Muscle of leg (tissue), 11 donors: ENCODE results near the gene ADGRL3. TPM values are rescaled to one million over a fixed set of nuclear protein-coding genes. Genes with fewer than 3 reads are reported as not detected.

Experiments used
- DNase-seq: peaks from one replicate; pipeline ENCODE4 v3.0.0; 2013
- H3K27ac ChIP-seq: one replicate; pipeline ENCODE4 v1.5.1; 2013; ENCODE audit warnings: mild to moderate bottlenecking, low read length, control low read depth
- H3K27me3 ChIP-seq: one replicate; pipeline ENCODE4 v1.6.1; 2013; ENCODE audit warnings: low read length; ENCODE audit not compliant: control insufficient read depth, insufficient read depth
- H3K36me3 ChIP-seq: one replicate; pipeline ENCODE4 v1.6.1; 2013; ENCODE audit warnings: low read length; ENCODE audit not compliant: control insufficient read depth, insufficient read depth
- H3K4me1 ChIP-seq: one replicate; pipeline ENCODE4 v1.6.1; 2013; ENCODE audit warnings: low read length; ENCODE audit not compliant: control insufficient read depth, insufficient read depth
- H3K4me3 ChIP-seq: one replicate; pipeline ENCODE4 v1.5.1; 2013; ENCODE audit warnings: low read length, control low read depth
- H3K9me3 ChIP-seq: replicated peaks from 2 replicates; pipeline ENCODE4 v1.6.1; 2013; ENCODE audit warnings: low read depth, low read length; ENCODE audit not compliant: control insufficient read depth
- WGBS: methylation state at CpG from one replicate; pipeline ENCODE4 v1.1.5; 2013; ENCODE audit warnings: missing lambda C conversion rate; ENCODE audit not compliant: insufficient coverage; 5-methylcytosine and 5-hydroxymethylcytosine counted together
- polyA plus RNA-seq, 8 donors: library from polyadenylated mRNA; unstranded; fragments of 120-200 nt; gene quantifications; one replicate each; pipeline versions ENCODE4 v1.2.1 to v1.2.3, GENCODE V29; 2013; ENCODE audit warnings: inconsistent platforms in 1 of 8, low replicate concordance in 1 of 8; ENCODE audit not compliant: insufficient read length in 8 of 8, insufficient read depth in 1 of 8
- total RNA-seq: library from RNA; stranded (reverse); fragments of 120-200 nt; gene quantifications from one replicate; pipeline ENCODE4 v1.2.4, GENCODE V29; 2013

Gene ADGRL3
- total and polyA plus RNA-seq, 9 donors, result 11.8 to 40.7 (median 24.8) TPM

DNA sequence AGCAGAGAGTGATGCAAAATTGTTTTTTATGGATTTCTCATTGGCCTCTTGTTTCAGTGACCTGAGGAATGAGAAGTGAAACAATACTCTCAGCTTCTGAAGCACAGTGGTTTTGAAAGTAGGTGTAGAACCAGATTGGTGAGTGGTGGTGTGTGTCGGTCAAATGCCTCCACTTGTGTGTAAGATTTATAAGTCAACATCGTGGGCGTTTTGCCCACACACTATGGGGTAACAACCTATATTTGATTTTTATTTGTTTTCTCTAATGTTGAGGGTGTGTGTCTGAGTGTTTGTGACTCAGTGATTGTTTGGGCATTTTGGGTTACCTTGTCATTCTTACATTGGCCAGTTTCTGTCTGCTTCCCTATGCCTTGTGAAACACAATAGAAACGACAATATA lies 23.3 kb downstream of the ADGRL3 start:
- no peaks in the 10 kb centered on the region for H3K4me1 ChIP-seq
- no peaks in the 10 kb centered on the region for H3K27me3 ChIP-seq
- WGBS, result 100% methylated on average over 1 of the region's 4 CpGs
- no peaks in the 10 kb centered on the region for H3K36me3 ChIP-seq
- no peak for DNase-seq
- H3K9me3 ChIP-seq, result no peaks in the 10 kb centered on the region
- no peak overlapping the region for H3K4me3 ChIP-seq
- H3K27ac ChIP-seq, result no peak overlapping the region

DNA sequence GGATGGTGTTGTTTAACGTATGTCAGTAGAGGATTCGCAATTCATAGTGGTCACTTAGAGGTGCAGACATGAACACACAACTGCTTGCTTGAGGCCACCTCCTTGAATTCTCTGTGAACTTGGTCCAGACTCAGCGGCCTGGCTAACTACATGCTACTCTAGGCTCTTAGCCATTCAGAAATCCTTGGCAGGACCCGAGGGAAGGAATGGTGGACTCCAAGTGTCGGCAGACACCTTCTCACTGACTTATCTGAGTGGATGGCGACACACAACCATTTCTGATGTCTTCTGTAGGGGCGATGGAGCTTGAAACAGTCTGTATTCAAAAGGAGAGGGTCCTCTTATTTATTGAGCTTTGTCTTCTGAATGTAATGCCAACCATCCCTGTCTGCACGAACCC lies 24.4 kb downstream of the ADGRL3 start:
- no peaks in the 10 kb centered on the region for H3K36me3 ChIP-seq
- H3K9me3 ChIP-seq, result no peaks in the 10 kb centered on the region
- DNase-seq, result no peak
- WGBS, result 64% methylated on average over 4 of the region's 8 CpGs
- no peak overlapping the region for H3K27ac ChIP-seq
- no peak overlapping the region for H3K4me3 ChIP-seq
- H3K4me1 ChIP-seq, result no peaks in the 10 kb centered on the region
- no peaks in the 10 kb centered on the region for H3K27me3 ChIP-seq

DNA sequence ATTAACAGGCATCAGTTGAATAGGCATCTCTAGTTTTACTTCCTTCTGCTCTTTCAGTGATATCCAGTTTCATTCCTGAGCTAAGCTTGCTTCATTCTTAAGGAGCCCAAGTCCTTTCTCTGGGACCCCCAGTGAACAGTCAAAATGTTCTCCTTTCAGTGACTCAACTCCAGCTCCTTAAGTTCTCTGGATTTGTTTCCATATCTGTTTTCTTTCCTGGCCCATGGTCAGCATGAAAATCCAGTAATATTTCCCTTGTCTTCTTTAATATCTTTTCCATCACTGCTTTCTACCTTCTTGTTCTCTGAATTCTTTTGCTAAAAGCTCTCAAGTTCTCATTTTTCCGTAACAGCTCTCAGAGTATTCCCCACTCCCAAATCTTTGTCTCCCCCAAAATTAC lies 25.5 kb downstream of the ADGRL3 start:
- no peaks in the 10 kb centered on the region for H3K9me3 ChIP-seq
- H3K36me3 ChIP-seq, result no peaks in the 10 kb centered on the region
- H3K4me1 ChIP-seq, result no peaks in the 10 kb centered on the region
- no peak overlapping the region for H3K4me3 ChIP-seq
- H3K27me3 ChIP-seq, result no peaks in the 10 kb centered on the region
- H3K27ac ChIP-seq, result no peak overlapping the region
- no CpG with 5 or more reads among the region's 1 CpG for WGBS
- peak; percentile 72 for DNase-seq

DNA sequence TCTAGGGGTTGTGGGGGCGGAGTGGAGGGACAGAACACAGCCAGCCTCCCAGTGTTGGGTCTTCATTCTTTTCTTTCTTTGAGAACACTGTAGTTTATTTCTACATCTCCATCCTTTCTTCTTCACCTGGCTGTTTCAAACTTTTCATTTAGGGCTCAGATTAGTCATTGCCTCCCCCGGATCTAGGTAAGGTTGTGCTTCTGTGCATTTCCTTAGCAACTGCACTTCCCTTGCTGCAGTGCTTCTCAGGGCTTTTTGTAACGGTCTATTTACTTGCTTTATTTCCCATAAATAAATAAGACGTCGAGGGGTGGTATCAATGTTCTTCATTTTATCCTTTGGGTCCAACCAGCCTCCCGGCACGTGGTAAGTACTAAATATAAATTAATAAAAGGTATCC lies 31.3 kb downstream of the ADGRL3 start:
- H3K4me1 ChIP-seq, result no peaks in the 10 kb centered on the region
- H3K27ac ChIP-seq, result no peak overlapping the region
- no peaks in the 10 kb centered on the region for H3K36me3 ChIP-seq
- no peaks in the 10 kb centered on the region for H3K9me3 ChIP-seq
- H3K4me3 ChIP-seq, result no peak overlapping the region
- 67% methylated on average over 1 of the region's 7 CpGs for WGBS
- DNase-seq, result no peak
- H3K27me3 ChIP-seq, result no peaks in the 10 kb centered on the region

DNA sequence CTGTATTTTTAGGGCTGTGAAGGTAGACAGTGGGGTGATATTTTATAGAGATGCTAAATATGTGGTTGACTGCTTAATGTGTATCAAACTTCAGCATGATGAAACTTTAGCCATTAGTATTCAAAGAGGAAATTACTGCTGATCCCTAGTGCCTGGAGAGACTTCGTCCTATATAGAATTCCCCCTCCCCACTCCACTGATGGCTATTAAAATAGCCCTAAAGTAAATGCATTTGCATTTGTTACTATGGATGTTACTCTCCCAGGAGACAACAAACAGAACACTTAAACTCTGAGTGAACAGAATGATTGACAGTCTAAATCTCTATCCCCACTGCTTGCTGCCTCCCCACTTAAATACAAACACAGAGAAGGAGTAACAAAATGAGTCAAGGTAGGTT lies 39.1 kb downstream of the ADGRL3 start:
- DNase-seq, result peak; percentile 14
- H3K4me1 ChIP-seq, result no peaks in the 10 kb centered on the region
- no CpG with 5 or more reads among the region's 1 CpG for WGBS
- H3K36me3 ChIP-seq, result no peaks in the 10 kb centered on the region
- no peaks in the 10 kb centered on the region for H3K27me3 ChIP-seq
- no peaks in the 10 kb centered on the region for H3K9me3 ChIP-seq
- no peak overlapping the region for H3K27ac ChIP-seq
- no peak overlapping the region for H3K4me3 ChIP-seq

DNA sequence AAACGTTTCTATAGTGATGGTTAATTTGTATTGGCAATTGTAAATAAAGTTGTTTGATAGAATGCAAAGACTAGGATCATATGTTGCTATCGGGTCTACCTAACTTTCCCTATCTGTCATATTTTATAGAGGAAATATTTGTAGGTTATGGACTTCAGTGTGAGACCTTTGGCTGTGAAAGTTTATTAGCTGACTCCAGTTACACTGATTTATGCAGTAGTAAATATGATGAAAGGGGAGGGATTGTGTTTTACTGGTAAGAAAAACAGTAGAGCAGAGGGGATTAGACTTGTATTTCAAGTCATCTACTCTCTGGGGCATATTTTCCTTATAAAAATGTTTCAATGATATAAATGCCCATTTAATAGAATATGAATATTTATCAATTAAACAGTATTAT lies 43.8 kb downstream of the ADGRL3 start:
- Histone ChIP-seq H3K9me3 (no peaks in the 10 kb centered on the region), H3K27ac (no peak overlapping the region), H3K4me1 (peaks cover 3% of the 10 kb centered on the region), H3K27me3 (no peaks in the 10 kb centered on the region), H3K36me3 (no peaks in the 10 kb centered on the region), H3K4me3 (no peak overlapping the region)
- WGBS, result no CpG with 5 or more reads among the region's 2 CpGs
- DNase-seq, result no peak

DNA sequence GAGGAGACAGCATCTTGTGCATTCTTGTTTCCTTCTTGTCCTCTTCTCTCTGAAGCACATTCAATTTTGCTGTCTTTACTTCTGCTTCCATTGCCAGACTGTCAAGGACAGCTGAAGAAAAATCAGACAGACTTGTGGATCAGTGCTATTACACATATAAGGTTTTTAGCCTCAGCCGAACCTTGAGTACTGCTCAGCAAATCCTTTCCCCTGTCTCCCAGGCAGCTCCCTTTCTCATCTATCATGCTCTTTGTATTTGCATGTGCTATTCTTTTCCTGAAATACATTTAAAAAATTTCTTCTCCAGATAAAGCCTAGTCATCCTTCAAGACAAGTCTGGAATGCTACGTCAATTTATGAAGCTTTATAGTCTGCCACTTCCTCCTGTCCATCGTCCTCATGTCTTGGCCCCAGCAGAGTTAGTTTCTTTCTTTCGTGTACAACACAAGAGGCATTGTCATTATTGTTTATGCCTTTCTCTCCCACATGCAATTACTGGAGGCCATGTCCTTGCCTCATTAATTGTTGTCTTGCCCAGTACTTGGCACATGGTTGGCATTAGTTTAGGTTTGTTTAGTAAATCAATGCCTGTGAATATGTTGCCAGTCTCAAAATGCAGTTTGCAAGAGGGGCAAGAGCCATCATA lies 45.1 kb downstream of the ADGRL3 start:
- Histone ChIP-seq H3K27me3 (no peaks in the 10 kb centered on the region), H3K9me3 (no peaks in the 10 kb centered on the region), H3K4me1 (peaks cover 3% of the 10 kb centered on the region), H3K27ac (peak overlapping the region; percentile 76), H3K36me3 (no peaks in the 10 kb centered on the region), H3K4me3 (no peak overlapping the region)
- peak; percentile 9 for DNase-seq
- 53% methylated on average over 3 of the region's 4 CpGs for WGBS

DNA sequence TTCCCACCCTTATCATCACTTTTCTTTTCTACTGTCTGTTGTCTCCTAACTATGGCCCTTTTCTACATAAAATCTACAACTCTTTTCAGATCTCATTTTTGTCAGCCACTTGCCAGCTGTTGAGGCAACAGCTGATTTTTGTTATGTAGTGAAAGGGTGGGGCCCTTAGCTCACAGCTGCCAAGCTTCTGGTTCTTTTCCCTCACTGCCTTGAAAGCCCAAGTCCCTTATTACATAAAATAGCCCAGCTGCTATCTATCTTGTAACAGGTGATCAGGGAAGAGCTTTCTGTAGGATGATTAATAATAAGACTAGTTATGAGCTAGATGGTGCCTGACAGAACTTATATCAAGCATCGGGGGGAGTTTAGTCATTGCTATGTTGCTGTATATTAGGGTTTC lies 45.9 kb downstream of the ADGRL3 start:
- no peaks in the 10 kb centered on the region for H3K36me3 ChIP-seq
- no peaks in the 10 kb centered on the region for H3K9me3 ChIP-seq
- H3K4me3 ChIP-seq, result no peak overlapping the region
- H3K27me3 ChIP-seq, result no peaks in the 10 kb centered on the region
- peak; percentile 87 for DNase-seq
- no CpG with 5 or more reads among the region's 1 CpG for WGBS
- H3K4me1 ChIP-seq, result peaks cover 4% of the 10 kb centered on the region
- H3K27ac ChIP-seq, result peak overlapping the region; percentile 76

DNA sequence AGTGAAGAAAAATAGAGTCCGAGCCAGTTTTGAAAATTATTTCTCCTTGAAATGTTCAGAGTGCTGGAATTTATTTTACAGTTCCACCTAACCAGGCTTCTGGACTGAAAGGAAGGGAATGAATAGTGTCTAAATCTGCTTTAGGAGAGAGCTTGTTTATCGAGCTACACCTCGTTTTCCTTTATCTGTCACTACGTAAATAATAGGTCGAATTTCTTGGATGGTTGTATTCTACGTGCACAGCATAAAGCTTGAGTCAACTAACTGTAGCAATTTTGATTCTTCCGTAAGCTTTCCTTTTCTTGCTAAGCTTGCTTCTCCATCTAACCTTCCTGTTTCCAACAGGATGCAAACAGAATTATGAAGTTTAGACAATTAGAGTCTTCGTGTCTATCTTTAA lies 48.6 kb downstream of the ADGRL3 start:
- H3K4me3 ChIP-seq, result no peak overlapping the region
- no CpG with 5 or more reads among the region's 8 CpGs for WGBS
- no peaks in the 10 kb centered on the region for H3K27me3 ChIP-seq
- no peak for DNase-seq
- peaks cover 6% of the 10 kb centered on the region for H3K4me1 ChIP-seq
- no peaks in the 10 kb centered on the region for H3K36me3 ChIP-seq
- H3K27ac ChIP-seq, result no peak overlapping the region
- no peaks in the 10 kb centered on the region for H3K9me3 ChIP-seq

DNA sequence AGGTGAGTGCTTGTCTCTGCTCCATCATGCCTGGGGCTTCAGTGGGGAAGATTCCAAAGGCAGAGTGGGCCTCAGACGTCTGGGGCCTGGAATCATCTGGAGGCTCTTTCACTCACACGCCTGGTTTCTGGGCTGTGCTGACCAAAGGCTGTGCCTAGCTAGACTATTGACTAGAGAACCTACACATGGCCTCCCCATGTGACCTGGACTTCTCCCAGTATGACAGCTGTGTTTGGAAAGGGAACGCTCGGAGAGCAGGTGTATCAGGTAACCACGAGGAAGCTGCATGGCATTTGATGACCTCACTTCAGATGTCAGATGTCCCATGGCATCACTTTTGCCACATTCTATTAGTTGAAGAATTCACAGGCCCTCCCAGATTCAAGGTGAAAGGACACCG lies 51.0 kb downstream of the ADGRL3 start:
- Histone ChIP-seq H3K4me1 (peaks cover 3% of the 10 kb centered on the region), H3K27ac (peak overlapping the region; percentile 54), H3K27me3 (no peaks in the 10 kb centered on the region), H3K36me3 (no peaks in the 10 kb centered on the region), H3K4me3 (no peak overlapping the region), H3K9me3 (no peaks in the 10 kb centered on the region)
- peak; percentile 58 for DNase-seq
- WGBS, result 73% methylated on average over 3 of the region's 6 CpGs

DNA sequence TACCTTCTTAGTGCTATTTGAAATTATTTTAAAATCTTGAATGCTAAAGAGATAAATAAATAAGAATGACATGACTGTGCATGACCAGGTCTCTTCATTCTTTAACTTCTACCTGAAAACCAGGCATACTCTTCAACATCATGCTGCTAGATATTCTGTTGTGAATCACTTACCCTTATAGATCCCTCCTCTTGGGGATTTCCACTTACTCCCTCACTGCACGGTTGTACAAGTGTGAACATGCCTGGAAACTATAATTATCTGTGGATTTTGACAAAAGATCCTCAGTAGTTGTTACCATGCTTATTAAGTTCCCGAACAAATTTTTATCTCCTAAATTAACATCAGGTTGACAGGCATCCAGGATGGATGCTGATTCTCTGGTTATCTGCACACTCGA lies 54.3 kb downstream of the ADGRL3 start:
- H3K4me1 ChIP-seq, result peaks cover 3% of the 10 kb centered on the region
- no peak overlapping the region for H3K27ac ChIP-seq
- 94% methylated on average over 2 of the region's 3 CpGs for WGBS
- H3K9me3 ChIP-seq, result no peaks in the 10 kb centered on the region
- no peaks in the 10 kb centered on the region for H3K36me3 ChIP-seq
- H3K4me3 ChIP-seq, result no peak overlapping the region
- DNase-seq, result no peak
- H3K27me3 ChIP-seq, result no peaks in the 10 kb centered on the region
